ES-I3 (cell line): ENCODE data around the gene GATA1.
A peak's percentile ranks its signal among the peaks of the same experiment; 100 is the strongest.

Source experiments
- H3K36me3 ChIP-seq: 2 replicates; pipeline ENCODE4 v1.6.1; 2013; ENCODE audit warnings: mild to moderate bottlenecking, low read length, control low read depth, moderate library complexity; ENCODE audit not compliant: insufficient read depth
- H3K4me1 ChIP-seq: 2 replicates; pipeline ENCODE4 v1.6.1; 2013; ENCODE audit warnings: mild to moderate bottlenecking, control low read depth, low read length; ENCODE audit not compliant: insufficient read depth
- H3K9ac ChIP-seq: 2 replicates; pipeline ENCODE4 v1.6.1; 2013; ENCODE audit warnings: low read depth, mild to moderate bottlenecking, low read length, moderate library complexity
- H3K9me3 ChIP-seq: 2 replicates; pipeline ENCODE4 v1.6.1; 2013; ENCODE audit warnings: mild to moderate bottlenecking, low read length, moderate library complexity; ENCODE audit not compliant: control insufficient read depth, insufficient read depth

Gene GATA1

DNA sequence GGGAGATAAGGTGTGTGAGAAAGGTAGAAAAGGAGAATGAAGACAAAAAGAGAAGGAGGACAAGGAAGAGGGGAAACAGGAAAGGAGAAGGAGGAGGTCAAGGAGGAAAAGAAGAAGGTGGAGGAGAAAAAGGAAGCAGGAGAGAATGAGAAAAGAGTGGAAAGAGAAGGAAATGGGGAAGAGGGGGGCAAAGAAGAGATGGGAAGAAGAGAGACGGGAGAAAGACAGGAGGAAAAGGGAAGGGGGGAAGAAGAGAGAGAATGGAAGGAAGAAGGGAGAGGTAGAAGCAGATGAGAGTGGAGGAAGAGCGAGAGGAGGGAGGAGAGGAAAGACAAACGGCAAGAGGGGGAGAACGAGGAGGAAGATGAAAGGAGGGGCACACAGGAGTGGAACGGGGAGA is 4.1 kb downstream of the GATA1 start:
- peaks cover 15% of the 10 kb centered on the region; the same call in 1 of the 2 replicates for H3K4me1 ChIP-seq
- no peaks in the 10 kb centered on the region for H3K9me3 ChIP-seq
- no peak overlapping the region for H3K9ac ChIP-seq
- no peaks in the 10 kb centered on the region for H3K36me3 ChIP-seq

GRCh38 chrX:48791063-48791820 is 4.9 kb downstream of the GATA1 start:
- H3K9me3 ChIP-seq = no peaks in the 10 kb centered on the region
- no peak overlapping the region for H3K9ac ChIP-seq
- peaks cover 15% of the 10 kb centered on the region; the same call in 1 of the 2 replicates for H3K4me1 ChIP-seq
- H3K36me3 ChIP-seq = no peaks in the 10 kb centered on the region

GRCh38 chrX:48792219-48792618 is 5.8 kb downstream of the GATA1 start:
- H3K4me1 ChIP-seq = peaks cover 15% of the 10 kb centered on the region; the same call in 1 of the 2 replicates
- no peaks in the 10 kb centered on the region for H3K36me3 ChIP-seq
- H3K9ac ChIP-seq = no peak overlapping the region
- no peaks in the 10 kb centered on the region for H3K9me3 ChIP-seq

- peaks cover 15% of the 10 kb centered on the region; the same call in 1 of the 2 replicates for H3K4me1 ChIP-seq
- no peaks in the 10 kb centered on the region for H3K9me3 ChIP-seq
- H3K36me3 ChIP-seq = no peaks in the 10 kb centered on the region
- no peak overlapping the region for H3K9ac ChIP-seq
Observed at GRCh38 chrX:48793935-48794334, 7.5 kb downstream of the GATA1 start.

- Histone ChIP-seq H3K4me1 (peaks cover 15% of the 10 kb centered on the region; the same call in 1 of the 2 replicates), H3K9ac (no peak overlapping the region), H3K36me3 (no peaks in the 10 kb centered on the region), H3K9me3 (no peaks in the 10 kb centered on the region)
Observed at GRCh38 chrX:48794340-48794910, 8.0 kb downstream of the GATA1 start.

GRCh38 chrX:48794911-48795515 is 8.6 kb downstream of the GATA1 start:
- H3K9me3 ChIP-seq = no peaks in the 10 kb centered on the region
- H3K4me1 ChIP-seq = peaks cover 15% of the 10 kb centered on the region; the same call in 1 of the 2 replicates
- no peaks in the 10 kb centered on the region for H3K36me3 ChIP-seq
- no peak overlapping the region for H3K9ac ChIP-seq

- Histone ChIP-seq H3K9me3 (no peaks in the 10 kb centered on the region), H3K9ac (no peak overlapping the region), H3K4me1 (peaks cover 15% of the 10 kb centered on the region; the same call in 1 of the 2 replicates), H3K36me3 (no peaks in the 10 kb centered on the region)
Observed at GRCh38 chrX:48798318-48798717, 11.9 kb downstream of the GATA1 start.

GRCh38 chrX:48800574-48801279 is 14.3 kb downstream of the GATA1 start:
- H3K9me3 ChIP-seq = no peaks in the 10 kb centered on the region
- H3K36me3 ChIP-seq = no peaks in the 10 kb centered on the region; the same call in 1 of the 2 replicates
- H3K4me1 ChIP-seq = no peaks in the 10 kb centered on the region; the same call in 1 of the 2 replicates
- peak overlapping the region; percentile 94 for H3K9ac ChIP-seq

DNA sequence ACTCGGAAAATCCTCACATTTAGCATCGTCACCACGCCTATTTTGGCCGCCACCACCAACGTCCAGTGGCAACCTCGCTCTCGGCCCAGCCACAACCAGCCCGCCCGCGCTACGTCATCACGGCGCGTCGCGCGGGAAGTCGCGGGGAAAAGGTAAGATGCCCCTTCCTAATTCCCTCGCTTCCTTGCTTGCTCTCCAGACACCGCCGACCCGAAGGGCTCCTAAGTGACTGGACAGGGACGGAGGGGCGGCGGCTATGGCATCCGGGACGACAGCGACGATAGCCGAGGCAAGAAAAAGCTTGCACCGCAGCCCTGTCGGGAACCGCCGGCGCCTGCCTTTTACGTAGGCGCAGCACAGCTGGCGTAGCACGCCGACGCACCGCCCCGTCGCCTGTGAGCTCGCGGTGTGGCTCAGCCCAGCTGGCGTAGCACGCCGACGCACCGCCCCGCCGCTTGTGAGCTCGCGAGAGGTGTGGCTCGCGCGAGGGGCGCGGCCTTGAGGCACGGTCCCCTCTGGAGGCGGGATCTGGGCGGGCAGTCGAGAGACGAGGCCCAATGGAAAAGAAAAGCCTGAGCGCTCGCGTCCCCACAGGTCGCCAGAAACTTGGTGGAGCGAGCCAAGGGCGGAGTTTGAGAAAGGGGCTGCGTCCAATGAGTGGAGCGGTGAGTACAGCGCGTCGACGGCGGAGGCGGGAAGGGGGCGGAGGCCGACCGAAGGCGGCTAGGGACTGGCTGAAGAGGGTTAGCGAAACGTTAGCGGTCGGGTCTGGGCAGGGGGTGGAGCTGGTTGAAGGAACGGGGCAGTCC is 15.1 kb downstream of the GATA1 start, which contains the start of gene HDAC6:
Gene HDAC6, plus strand, starts transcription at position 788 of the 809 bp plus-strand sequence. CDS start 626 bp downstream, outside the sequence.
- H3K9ac ChIP-seq = peak within 1 kb of the TSS; percentile 94
- no peaks in the 10 kb centered on the region; the same call in 1 of the 2 replicates for H3K36me3 ChIP-seq
- no peaks in the 10 kb centered on the region for H3K4me1 ChIP-seq
- H3K9me3 ChIP-seq = no peaks in the 10 kb centered on the region

GRCh38 chrX:48802089-48802904 is 15.9 kb downstream of the GATA1 start:
- Histone ChIP-seq H3K9ac (peak overlapping the region; percentile 94), H3K36me3 (no peaks in the 10 kb centered on the region; the same call in 1 of the 2 replicates), H3K4me1 (no peaks in the 10 kb centered on the region), H3K9me3 (no peaks in the 10 kb centered on the region)

DNA sequence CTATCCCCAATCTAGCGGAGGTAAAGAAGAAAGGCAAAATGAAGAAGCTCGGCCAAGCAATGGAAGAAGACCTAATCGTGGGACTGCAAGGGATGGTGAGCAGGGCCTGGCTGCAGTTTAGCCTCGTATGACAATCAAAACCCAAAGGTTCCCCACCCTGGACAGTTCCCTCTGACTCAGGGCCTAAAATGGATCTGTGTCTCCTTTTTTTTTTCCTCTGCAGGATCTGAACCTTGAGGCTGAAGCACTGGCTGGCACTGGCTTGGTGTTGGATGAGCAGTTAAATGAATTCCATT is 16.5 kb downstream of the GATA1 start:
- H3K4me1 ChIP-seq = no peaks in the 10 kb centered on the region
- no peaks in the 10 kb centered on the region for H3K9me3 ChIP-seq
- peak overlapping the region; percentile 94 for H3K9ac ChIP-seq
- no peaks in the 10 kb centered on the region; the same call in 1 of the 2 replicates for H3K36me3 ChIP-seq

- no peaks in the 10 kb centered on the region for H3K4me1 ChIP-seq
- H3K9ac ChIP-seq = no peak overlapping the region
- H3K9me3 ChIP-seq = no peaks in the 10 kb centered on the region
- H3K36me3 ChIP-seq = no peaks in the 10 kb centered on the region; the same call in 1 of the 2 replicates
Observed at GRCh38 chrX:48806081-48806480, 19.7 kb downstream of the GATA1 start.

- no peaks in the 10 kb centered on the region for H3K4me1 ChIP-seq
- no peaks in the 10 kb centered on the region for H3K9me3 ChIP-seq
- H3K9ac ChIP-seq = no peak overlapping the region
- H3K36me3 ChIP-seq = no peaks in the 10 kb centered on the region
Observed at GRCh38 chrX:48813644-48814043, 27.3 kb downstream of the GATA1 start.
